SK-N-SH treated with all-trans-retinoic acid at 6 μM for 48 hours (cell line): ENCODE data around the gene CPT1A.

ENCODE experiments used
- ATAC-seq: fragments of 200-7000 bp; cut with Tn5 transposase; 3 replicates; pipeline ENCODE4 v1.9.1; 2020; ENCODE audit warnings: mild to moderate bottlenecking, moderate library complexity
- BACH2 ChIP-seq: fragments of 250-450 bp; sonication (Bioruptor Pico); IDR thresholded peaks from 2 replicates; pipeline ENCODE4 v1.9.0; 2021; ENCODE audit warnings: mild to moderate bottlenecking, borderline replicate concordance
- CSDC2 ChIP-seq: fragments of 250-450 bp; sonication (Bioruptor Pico); IDR thresholded peaks from 2 replicates; pipeline ENCODE4 v1.5.0; 2020; ENCODE audit warnings: mild to moderate bottlenecking, moderate library complexity
- ESRRG ChIP-seq: fragments of 250-450 bp; sonication (Bioruptor Pico); IDR thresholded peaks from 2 replicates; pipeline ENCODE4 v1.6.1; 2021; ENCODE audit warnings: mild to moderate bottlenecking
- GLIS3 ChIP-seq: fragments of 250-450 bp; sonication (Bioruptor Pico); IDR thresholded peaks from 2 replicates; pipeline ENCODE4 v1.5.0; 2020; ENCODE audit warnings: mild to moderate bottlenecking, moderate library complexity
- ISL1 ChIP-seq: fragments of 250-450 bp; sonication (Bioruptor Pico); IDR thresholded peaks from 2 replicates; pipeline ENCODE4 v2.1.2; 2022; ENCODE audit warnings: mild to moderate bottlenecking, moderate library complexity
- OSR1 ChIP-seq: fragments of 250-450 bp; sonication (Bioruptor Pico); IDR thresholded peaks from 2 replicates; pipeline ENCODE4 v1.8.0; 2022; ENCODE audit warnings: moderate library complexity, mild to moderate bottlenecking, inconsistent platforms
- PPARA ChIP-seq: fragments of 250-450 bp; sonication (Bioruptor Pico); IDR thresholded peaks from 2 replicates; pipeline ENCODE4 v1.5.0; 2020; ENCODE audit warnings: mild to moderate bottlenecking, borderline replicate concordance
- RARB ChIP-seq: fragments of 250-450 bp; sonication (Bioruptor Pico); IDR thresholded peaks from 2 replicates; pipeline ENCODE4 v1.8.0; 2021; ENCODE audit warnings: mild to moderate bottlenecking, moderate library complexity
- SNAI2 ChIP-seq: fragments of 250-450 bp; sonication (Bioruptor Pico); IDR thresholded peaks from 2 replicates; pipeline ENCODE4 v1.5.0; 2020; ENCODE audit warnings: mild to moderate bottlenecking, moderate library complexity
- TCF4 ChIP-seq: fragments of 250-450 bp; sonication (Bioruptor Pico); IDR thresholded peaks from 2 replicates; pipeline ENCODE4 v1.8.0; 2021; ENCODE audit warnings: mild to moderate bottlenecking, moderate library complexity, borderline replicate concordance
- TOX ChIP-seq: fragments of 250-450 bp; sonication (Bioruptor Pico); IDR thresholded peaks from 2 replicates; pipeline ENCODE4 v1.8.0; 2021; ENCODE audit warnings: mild to moderate bottlenecking, moderate library complexity, borderline replicate concordance
- ZC3H10 ChIP-seq: fragments of 250-450 bp; sonication (Bioruptor Pico); IDR thresholded peaks from 2 replicates; pipeline ENCODE4 v1.5.1; 2021; ENCODE audit warnings: mild to moderate bottlenecking, moderate library complexity
- ZFP3 ChIP-seq: fragments of 250-450 bp; sonication (Bioruptor Pico); IDR thresholded peaks from 2 replicates; pipeline ENCODE4 v1.5.0; 2020; ENCODE audit warnings: mild to moderate bottlenecking, moderate library complexity
- ZFP30 ChIP-seq: fragments of 450-650 bp; formaldehyde crosslinking; IDR thresholded peaks from 2 replicates; pipeline ENCODE4 v1.5.0; 2022; ENCODE audit warnings: mild to moderate bottlenecking, moderate library complexity
- ZNF565 ChIP-seq: fragments of 450-650 bp; formaldehyde crosslinking; conservative IDR thresholded peaks from 2 replicates; pipeline ENCODE4 v1.5.0; 2020; ENCODE audit warnings: low read depth, mild to moderate bottlenecking, moderate library complexity
- ZNF70 ChIP-seq: fragments of 450-650 bp; formaldehyde crosslinking; IDR thresholded peaks from 2 replicates; pipeline ENCODE4 v1.5.0; 2020; ENCODE audit warnings: mild to moderate bottlenecking, moderate library complexity
- ZNF8 ChIP-seq: fragments of 450-650 bp; formaldehyde crosslinking; IDR thresholded peaks from 2 replicates; pipeline ENCODE4 v1.5.0; 2020; ENCODE audit warnings: mild to moderate bottlenecking, moderate library complexity
- TF ChIP-seq, protein P1 (sequence below): fragments of 250-450 bp; sonication (Bioruptor Pico); IDR thresholded peaks from 2 replicates; pipeline ENCODE4 v1.5.1; 2020; ENCODE audit warnings: low read depth, mild to moderate bottlenecking, moderate library complexity
- TF ChIP-seq, protein P2 (sequence below): fragments of 250-450 bp; sonication (Bioruptor Pico); IDR thresholded peaks from 2 replicates; pipeline ENCODE4 v1.5.0; 2020; ENCODE audit warnings: mild to moderate bottlenecking, moderate library complexity
- TF ChIP-seq, protein P3 (sequence below): fragments of 250-450 bp; sonication (Bioruptor Pico); IDR thresholded peaks from 2 replicates; pipeline ENCODE4 v1.8.0; 2020; ENCODE audit warnings: mild to moderate bottlenecking, moderate library complexity, borderline replicate concordance
- TF ChIP-seq, protein P4 (sequence below): fragments of 250-450 bp; sonication (Bioruptor Pico); IDR thresholded peaks from 2 replicates; pipeline ENCODE4 v1.5.1; 2021; ENCODE audit warnings: mild to moderate bottlenecking, moderate library complexity

CPT1A gene

DNA sequence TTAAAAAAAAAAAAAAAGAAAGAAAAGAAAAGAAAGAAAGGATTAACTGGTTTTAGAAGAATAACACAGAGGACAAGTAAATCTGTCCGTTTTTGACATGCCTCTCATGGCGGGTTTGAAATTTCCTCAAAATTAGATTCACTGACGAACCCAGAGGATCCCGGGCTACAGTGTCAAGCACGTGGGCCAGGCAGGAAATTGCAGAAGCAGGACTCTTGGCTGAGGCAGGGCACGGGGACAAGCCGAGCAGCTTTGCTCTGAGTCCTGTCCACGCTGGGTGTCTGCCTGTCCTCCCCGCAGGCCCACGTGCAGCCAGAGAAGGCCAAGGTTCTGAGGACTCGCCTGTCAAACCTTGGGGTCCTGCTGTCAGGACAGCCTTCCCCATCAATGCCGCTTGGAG is 132.7 kb downstream of the CPT1A start:
- TF ChIP-seq PPARA (CRISPR knock-in tag): no peak
- TF ChIP-seq OSR1 (CRISPR knock-in tag): no peak
- TF ChIP-seq, protein P1, sequence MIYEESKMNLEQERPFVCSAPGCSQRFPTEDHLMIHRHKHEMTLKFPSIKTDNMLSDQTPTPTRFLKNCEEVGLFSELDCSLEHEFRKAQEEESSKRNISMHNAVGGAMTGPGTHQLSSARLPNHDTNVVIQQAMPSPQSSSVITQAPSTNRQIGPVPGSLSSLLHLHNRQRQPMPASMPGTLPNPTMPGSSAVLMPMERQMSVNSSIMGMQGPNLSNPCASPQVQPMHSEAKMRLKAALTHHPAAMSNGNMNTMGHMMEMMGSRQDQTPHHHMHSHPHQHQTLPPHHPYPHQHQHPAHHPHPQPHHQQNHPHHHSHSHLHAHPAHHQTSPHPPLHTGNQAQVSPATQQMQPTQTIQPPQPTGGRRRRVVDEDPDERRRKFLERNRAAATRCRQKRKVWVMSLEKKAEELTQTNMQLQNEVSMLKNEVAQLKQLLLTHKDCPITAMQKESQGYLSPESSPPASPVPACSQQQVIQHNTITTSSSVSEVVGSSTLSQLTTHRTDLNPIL (CRISPR knock-in tag): no peak
- no peak for TF ChIP-seq ZFP30
- no peak for TF ChIP-seq ESRRG (CRISPR knock-in tag)
- TF ChIP-seq SNAI2 (CRISPR knock-in tag): no peak
- TF ChIP-seq, protein P2, sequence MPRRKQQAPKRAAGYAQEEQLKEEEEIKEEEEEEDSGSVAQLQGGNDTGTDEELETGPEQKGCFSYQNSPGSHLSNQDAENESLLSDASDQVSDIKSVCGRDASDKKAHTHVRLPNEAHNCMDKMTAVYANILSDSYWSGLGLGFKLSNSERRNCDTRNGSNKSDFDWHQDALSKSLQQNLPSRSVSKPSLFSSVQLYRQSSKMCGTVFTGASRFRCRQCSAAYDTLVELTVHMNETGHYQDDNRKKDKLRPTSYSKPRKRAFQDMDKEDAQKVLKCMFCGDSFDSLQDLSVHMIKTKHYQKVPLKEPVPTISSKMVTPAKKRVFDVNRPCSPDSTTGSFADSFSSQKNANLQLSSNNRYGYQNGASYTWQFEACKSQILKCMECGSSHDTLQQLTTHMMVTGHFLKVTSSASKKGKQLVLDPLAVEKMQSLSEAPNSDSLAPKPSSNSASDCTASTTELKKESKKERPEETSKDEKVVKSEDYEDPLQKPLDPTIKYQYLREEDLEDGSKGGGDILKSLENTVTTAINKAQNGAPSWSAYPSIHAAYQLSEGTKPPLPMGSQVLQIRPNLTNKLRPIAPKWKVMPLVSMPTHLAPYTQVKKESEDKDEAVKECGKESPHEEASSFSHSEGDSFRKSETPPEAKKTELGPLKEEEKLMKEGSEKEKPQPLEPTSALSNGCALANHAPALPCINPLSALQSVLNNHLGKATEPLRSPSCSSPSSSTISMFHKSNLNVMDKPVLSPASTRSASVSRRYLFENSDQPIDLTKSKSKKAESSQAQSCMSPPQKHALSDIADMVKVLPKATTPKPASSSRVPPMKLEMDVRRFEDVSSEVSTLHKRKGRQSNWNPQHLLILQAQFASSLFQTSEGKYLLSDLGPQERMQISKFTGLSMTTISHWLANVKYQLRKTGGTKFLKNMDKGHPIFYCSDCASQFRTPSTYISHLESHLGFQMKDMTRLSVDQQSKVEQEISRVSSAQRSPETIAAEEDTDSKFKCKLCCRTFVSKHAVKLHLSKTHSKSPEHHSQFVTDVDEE (CRISPR knock-in tag): no peak
- no peak for TF ChIP-seq CSDC2 (CRISPR knock-in tag)
- TF ChIP-seq ZNF565 (CRISPR knock-in tag): no peak
- no peak for TF ChIP-seq GLIS3
- no peak for TF ChIP-seq RARB
- TF ChIP-seq, protein P3, sequence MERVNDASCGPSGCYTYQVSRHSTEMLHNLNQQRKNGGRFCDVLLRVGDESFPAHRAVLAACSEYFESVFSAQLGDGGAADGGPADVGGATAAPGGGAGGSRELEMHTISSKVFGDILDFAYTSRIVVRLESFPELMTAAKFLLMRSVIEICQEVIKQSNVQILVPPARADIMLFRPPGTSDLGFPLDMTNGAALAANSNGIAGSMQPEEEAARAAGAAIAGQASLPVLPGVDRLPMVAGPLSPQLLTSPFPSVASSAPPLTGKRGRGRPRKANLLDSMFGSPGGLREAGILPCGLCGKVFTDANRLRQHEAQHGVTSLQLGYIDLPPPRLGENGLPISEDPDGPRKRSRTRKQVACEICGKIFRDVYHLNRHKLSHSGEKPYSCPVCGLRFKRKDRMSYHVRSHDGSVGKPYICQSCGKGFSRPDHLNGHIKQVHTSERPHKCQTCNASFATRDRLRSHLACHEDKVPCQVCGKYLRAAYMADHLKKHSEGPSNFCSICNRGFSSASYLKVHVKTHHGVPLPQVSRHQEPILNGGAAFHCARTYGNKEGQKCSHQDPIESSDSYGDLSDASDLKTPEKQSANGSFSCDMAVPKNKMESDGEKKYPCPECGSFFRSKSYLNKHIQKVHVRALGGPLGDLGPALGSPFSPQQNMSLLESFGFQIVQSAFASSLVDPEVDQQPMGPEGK (CRISPR knock-in tag): no peak
- TF ChIP-seq ZC3H10 (CRISPR knock-in tag): no peak
- no peak for TF ChIP-seq TCF4 (CRISPR knock-in tag)
- TF ChIP-seq, protein P4, sequence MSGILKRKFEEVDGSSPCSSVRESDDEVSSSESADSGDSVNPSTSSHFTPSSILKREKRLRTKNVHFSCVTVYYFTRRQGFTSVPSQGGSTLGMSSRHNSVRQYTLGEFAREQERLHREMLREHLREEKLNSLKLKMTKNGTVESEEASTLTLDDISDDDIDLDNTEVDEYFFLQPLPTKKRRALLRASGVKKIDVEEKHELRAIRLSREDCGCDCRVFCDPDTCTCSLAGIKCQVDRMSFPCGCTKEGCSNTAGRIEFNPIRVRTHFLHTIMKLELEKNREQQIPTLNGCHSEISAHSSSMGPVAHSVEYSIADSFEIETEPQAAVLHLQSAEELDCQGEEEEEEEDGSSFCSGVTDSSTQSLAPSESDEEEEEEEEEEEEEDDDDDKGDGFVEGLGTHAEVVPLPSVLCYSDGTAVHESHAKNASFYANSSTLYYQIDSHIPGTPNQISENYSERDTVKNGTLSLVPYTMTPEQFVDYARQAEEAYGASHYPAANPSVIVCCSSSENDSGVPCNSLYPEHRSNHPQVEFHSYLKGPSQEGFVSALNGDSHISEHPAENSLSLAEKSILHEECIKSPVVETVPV (CRISPR knock-in tag): no peak
- TF ChIP-seq TOX (CRISPR knock-in tag): no peak
- no peak for TF ChIP-seq BACH2 (CRISPR knock-in tag)
- no peak for TF ChIP-seq ZNF8
- TF ChIP-seq ISL1 (CRISPR knock-in tag): no peak
- TF ChIP-seq ZFP3 (CRISPR knock-in tag): no peak
- ATAC-seq: no peak

DNA sequence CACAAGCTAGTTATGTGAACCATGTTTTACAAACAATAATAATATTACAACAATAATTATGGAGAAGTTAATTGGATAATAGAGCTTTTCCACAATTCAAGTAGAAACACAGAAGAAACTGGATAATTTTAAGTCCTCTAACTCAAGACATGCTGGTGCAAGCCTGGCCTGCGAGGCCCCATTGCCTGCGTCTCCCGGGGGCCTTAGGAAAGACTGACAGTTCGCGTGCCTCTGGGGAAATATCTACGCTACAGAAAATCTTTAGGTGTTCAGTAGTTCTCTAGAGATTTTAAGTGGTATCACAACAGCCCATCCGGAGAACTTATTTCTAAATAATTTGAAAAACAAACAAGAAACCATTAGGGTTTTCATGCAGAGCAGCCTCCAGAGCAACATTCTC is 134.2 kb downstream of the CPT1A start:
- no peak for TF ChIP-seq ZFP3 (CRISPR knock-in tag)
- TF ChIP-seq, protein P2 (CRISPR knock-in tag): no peak
- TF ChIP-seq ZC3H10 (CRISPR knock-in tag): no peak
- no peak for TF ChIP-seq BACH2 (CRISPR knock-in tag)
- no peak for TF ChIP-seq ZNF70 (CRISPR knock-in tag)
- TF ChIP-seq ISL1 (CRISPR knock-in tag): no peak
- no peak for ATAC-seq

DNA sequence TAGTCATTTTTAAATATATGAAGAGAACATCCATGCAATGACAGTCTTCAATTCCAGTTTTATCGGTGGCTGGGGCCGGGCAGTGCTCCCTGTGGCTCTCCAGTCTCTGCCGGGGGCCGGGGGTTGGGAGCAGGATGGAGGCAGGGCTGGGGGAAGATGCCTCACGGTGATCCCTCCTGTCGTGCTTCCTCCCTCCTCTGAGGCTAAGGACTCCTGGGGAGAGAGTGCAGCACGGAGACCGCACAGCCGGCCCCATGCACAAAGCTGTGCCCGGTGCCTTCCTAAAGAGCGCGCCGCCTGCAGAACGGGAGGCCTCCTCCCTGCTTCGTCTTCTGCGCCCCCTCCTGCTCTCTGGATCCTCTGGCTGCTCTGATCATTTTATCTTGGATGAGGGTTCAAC is 136.8 kb downstream of the CPT1A start:
- TF ChIP-seq PPARA (CRISPR knock-in tag) (no peak), ZNF8 (no peak), ZFP3 (CRISPR knock-in tag) (no peak)
- TF ChIP-seq, protein P4 (CRISPR knock-in tag): no peak

More for the DNA sequence above, 136.8 kb downstream of the CPT1A start:
- no peak for ATAC-seq
